Mesendoderm (in vitro differentiated cells): Measurements from ENCODE around the gene FAT3.
A peak's percentile ranks its signal among the peaks of the same experiment; 100 is the strongest.

Source experiments
- DNase-seq: peaks from one replicate; pipeline ENCODE4 v3.0.0; 2013
- H2AK5ac ChIP-seq: 2 replicates; pipeline ENCODE4 v1.6.1; 2013; ENCODE audit warnings: low read length, inconsistent platforms
- H2BK120ac ChIP-seq: 2 replicates; pipeline ENCODE4 v1.6.1; 2013; ENCODE audit warnings: low read depth, mild to moderate bottlenecking, low read length, moderate library complexity, mixed read lengths
- H2BK15ac ChIP-seq: replicated peaks from 2 replicates; pipeline ENCODE4 v1.6.1; 2013; ENCODE audit warnings: low read depth, mild to moderate bottlenecking, moderate library complexity
- H2BK5ac ChIP-seq: 2 replicates; pipeline ENCODE4 v1.6.1; 2013; ENCODE audit warnings: low read length, inconsistent platforms
- H3K18ac ChIP-seq: 2 replicates; pipeline ENCODE4 v1.6.1; 2013; ENCODE audit warnings: mild to moderate bottlenecking, low read length, mixed read lengths
- H3K23ac ChIP-seq: one replicate; pipeline ENCODE4 v1.6.1; 2013; ENCODE audit warnings: low read length
- H3K27ac ChIP-seq: 2 replicates; pipeline ENCODE4 v1.5.1; 2013; ENCODE audit warnings: low read depth, mild to moderate bottlenecking, inconsistent platforms, low read length, moderate library complexity
- H3K27me3 ChIP-seq: 2 replicates; pipeline ENCODE4 v1.6.1; 2013; ENCODE audit warnings: low read length, control low read depth, mild to moderate bottlenecking, inconsistent platforms; ENCODE audit not compliant: insufficient read depth, poor library complexity
- H3K36me3 ChIP-seq: 2 replicates; pipeline ENCODE4 v1.6.1; 2013; ENCODE audit warnings: low read length, inconsistent platforms; ENCODE audit not compliant: control insufficient read depth, insufficient read depth
- H3K4ac ChIP-seq: one replicate; pipeline ENCODE4 v1.6.1; 2013; ENCODE audit warnings: low read depth, mild to moderate bottlenecking, low read length, moderate library complexity
- H3K4me1 ChIP-seq: 2 replicates; pipeline ENCODE4 v1.6.1; 2013; ENCODE audit warnings: low read depth, low read length, inconsistent platforms; ENCODE audit not compliant: control insufficient read depth
- H3K4me2 ChIP-seq: 2 replicates; pipeline ENCODE4 v1.6.1; 2013; ENCODE audit warnings: low read length
- H3K4me3 ChIP-seq: 2 replicates; pipeline ENCODE4 v1.5.1; 2013; ENCODE audit warnings: mild to moderate bottlenecking, low read length
- H3K56ac ChIP-seq: one replicate; pipeline ENCODE4 v1.6.1; 2013; ENCODE audit warnings: low read length
- H3K79me1 ChIP-seq: 2 replicates; pipeline ENCODE4 v1.6.1; 2013; ENCODE audit warnings: low read length, inconsistent platforms
- H3K79me2 ChIP-seq: 2 replicates; pipeline ENCODE4 v1.6.1; 2013; ENCODE audit warnings: mild to moderate bottlenecking, low read length; ENCODE audit not compliant: control insufficient read depth, insufficient read depth
- H3K9ac ChIP-seq: 2 replicates; pipeline ENCODE4 v1.6.1; 2013; ENCODE audit warnings: low read length, inconsistent platforms
- H4K5ac ChIP-seq: one replicate; pipeline ENCODE4 v1.6.1; 2013; ENCODE audit warnings: low read length
- H4K8ac ChIP-seq: one replicate; pipeline ENCODE4 v1.6.1; 2013; ENCODE audit warnings: low read depth, mild to moderate bottlenecking, control low read depth, low read length, moderate library complexity
- WGBS: extraction: QIAGEN DNeasy Blood & Tissue Kit; methylation state at CpG from one replicate; pipeline ENCODE4 v1.1.7; 2013; ENCODE audit warnings: low lambda C conversion rate, missing lambda C conversion rate; ENCODE audit not compliant: insufficient coverage; ENCODE audit errors: extremely low coverage; 5-methylcytosine and 5-hydroxymethylcytosine counted together

Gene FAT3

DNA sequence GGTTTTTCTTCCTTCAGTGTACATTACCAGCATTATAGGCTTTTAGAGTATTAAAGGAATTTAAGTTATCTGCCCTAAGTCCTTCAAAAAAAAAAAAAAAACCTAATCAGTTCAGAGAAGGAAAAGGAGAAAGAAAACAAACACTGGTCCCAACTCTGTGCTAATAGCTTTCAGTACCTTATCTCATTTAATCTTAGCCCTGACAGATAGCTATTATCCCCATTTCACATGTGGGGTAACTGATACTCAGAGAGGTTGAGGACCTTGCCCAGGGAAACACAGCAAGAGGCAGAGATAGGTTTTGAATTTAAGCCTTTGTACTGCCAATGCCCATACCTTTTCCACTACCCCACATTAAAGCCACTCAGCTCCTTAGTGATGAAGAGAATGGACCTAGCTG is 43.4 kb downstream of the FAT3 start:
- Histone ChIP-seq H3K79me1 (peaks cover 9% of the 10 kb centered on the region), H3K56ac (no peak overlapping the region), H3K36me3 (no peaks in the 10 kb centered on the region), H3K4me1 (peaks cover 10% of the 10 kb centered on the region), H4K8ac (no peak overlapping the region), H3K27ac (no peak overlapping the region), H3K27me3 (no peaks in the 10 kb centered on the region), H3K4ac (no peak overlapping the region), H3K18ac (no peak overlapping the region), H3K4me3 (no peak overlapping the region), H4K5ac (no peak overlapping the region), H2BK5ac (no peak overlapping the region), H3K9ac (no peak overlapping the region), H3K4me2 (no peak overlapping the region), H2BK15ac (no peak overlapping the region), H3K79me2 (peaks cover 10% of the 10 kb centered on the region), H2AK5ac (no peak overlapping the region), H3K23ac (no peak overlapping the region), H2BK120ac (no peak overlapping the region)
- DNase-seq: peak; percentile 70

DNA sequence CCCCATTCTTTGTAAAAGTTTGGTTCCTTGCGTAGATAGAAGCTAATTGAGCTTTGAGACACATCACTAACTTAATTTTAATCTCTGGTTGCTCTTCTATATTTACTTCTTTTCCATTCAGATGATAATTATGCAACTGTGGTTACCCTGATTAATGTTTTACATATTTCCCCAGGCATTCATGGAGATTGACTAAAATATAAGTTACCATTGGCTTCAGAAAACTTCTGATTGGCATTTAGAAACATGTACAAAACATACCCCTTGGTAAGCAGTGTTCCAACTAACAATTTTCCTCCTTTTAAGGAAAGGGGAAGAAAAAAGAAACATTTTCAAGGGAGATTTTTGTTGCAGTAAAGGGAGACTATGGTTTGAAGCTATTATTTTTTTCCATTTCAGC is 43.9 kb downstream of the FAT3 start:
- DNase-seq: no peak
- no peak overlapping the region for H3K23ac ChIP-seq
- no peak overlapping the region for H2BK15ac ChIP-seq
- no peak overlapping the region for H2BK120ac ChIP-seq
- H3K18ac ChIP-seq: no peak overlapping the region
- H3K9ac ChIP-seq: no peak overlapping the region
- no peak overlapping the region for H3K27ac ChIP-seq
- H3K4me3 ChIP-seq: no peak overlapping the region
- peaks cover 10% of the 10 kb centered on the region for H3K4me1 ChIP-seq
- H3K79me1 ChIP-seq: peaks cover 9% of the 10 kb centered on the region
- H4K5ac ChIP-seq: no peak overlapping the region
- no peak overlapping the region for H2BK5ac ChIP-seq
- no peak overlapping the region for H2AK5ac ChIP-seq
- no peak overlapping the region for H3K4me2 ChIP-seq
- no peak overlapping the region for H4K8ac ChIP-seq
- H3K79me2 ChIP-seq: peaks cover 12% of the 10 kb centered on the region
- no peak overlapping the region for H3K4ac ChIP-seq
- no peaks in the 10 kb centered on the region for H3K27me3 ChIP-seq
- WGBS: no CpG with 5 or more reads among the region's 1 CpG
- H3K56ac ChIP-seq: no peak overlapping the region
- no peaks in the 10 kb centered on the region for H3K36me3 ChIP-seq

DNA sequence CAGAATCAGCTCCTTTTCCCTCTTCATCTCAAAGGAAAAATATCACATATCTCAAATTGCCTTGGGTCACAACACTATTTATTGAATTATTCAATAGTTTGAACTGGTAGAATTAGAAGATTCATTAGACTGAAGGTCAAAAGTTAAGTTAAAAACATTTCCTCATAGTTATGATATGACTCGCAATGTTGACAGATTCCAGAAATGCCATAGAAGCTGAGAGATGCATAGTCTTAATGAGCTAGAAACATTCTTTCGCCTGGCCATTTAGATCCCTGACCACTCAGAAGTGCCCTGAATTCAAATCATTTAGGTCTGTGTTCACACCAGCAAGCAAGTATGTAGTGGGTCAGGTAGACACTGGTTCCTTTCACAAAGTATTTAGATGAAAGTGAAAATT is 44.4 kb downstream of the FAT3 start:
- Histone ChIP-seq H3K4me3 (no peak overlapping the region), H3K4me1 (peaks cover 10% of the 10 kb centered on the region), H2BK15ac (no peak overlapping the region), H3K4me2 (no peak overlapping the region), H3K27me3 (no peaks in the 10 kb centered on the region), H4K5ac (no peak overlapping the region), H3K27ac (no peak overlapping the region), H3K79me2 (peaks cover 12% of the 10 kb centered on the region), H2BK120ac (no peak overlapping the region), H2BK5ac (no peak overlapping the region), H3K4ac (no peak overlapping the region), H3K23ac (no peak overlapping the region), H2AK5ac (no peak overlapping the region), H4K8ac (no peak overlapping the region), H3K79me1 (peaks cover 9% of the 10 kb centered on the region), H3K56ac (no peak overlapping the region), H3K9ac (no peak overlapping the region), H3K36me3 (no peaks in the 10 kb centered on the region), H3K18ac (no peak overlapping the region)
- no CpG with 5 or more reads among the region's 2 CpGs for WGBS
- DNase-seq: peak; percentile 96

DNA sequence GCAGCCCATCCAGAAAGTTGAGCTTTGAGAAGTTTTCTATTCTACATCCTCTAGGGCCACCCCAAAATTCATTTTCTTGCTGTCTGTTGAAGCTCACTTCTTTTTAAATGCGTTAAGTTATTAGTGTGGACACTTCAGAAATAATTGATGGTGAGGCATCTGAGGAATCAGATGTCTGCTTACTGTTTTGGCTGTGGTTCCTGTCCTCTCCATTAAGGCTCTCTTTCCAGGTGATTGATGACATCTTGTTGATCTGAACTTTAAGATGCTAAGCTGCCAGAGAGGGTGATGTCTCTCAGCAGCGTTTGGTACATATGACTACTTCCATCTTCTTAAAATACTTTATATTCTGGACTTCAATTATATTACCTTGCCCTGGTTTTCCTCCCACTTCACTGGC is 45.2 kb downstream of the FAT3 start:
- Histone ChIP-seq H3K79me2 (peaks cover 13% of the 10 kb centered on the region), H3K79me1 (peaks cover 9% of the 10 kb centered on the region), H3K4me2 (no peak overlapping the region), H3K23ac (no peak overlapping the region), H2BK120ac (peak overlapping the region; percentile 51), H3K4me1 (peaks cover 10% of the 10 kb centered on the region), H2AK5ac (no peak overlapping the region), H4K5ac (no peak overlapping the region), H3K56ac (no peak overlapping the region), H3K36me3 (no peaks in the 10 kb centered on the region), H3K18ac (no peak overlapping the region), H3K27ac (no peak overlapping the region), H2BK15ac (no peak overlapping the region), H3K9ac (no peak overlapping the region), H3K27me3 (no peaks in the 10 kb centered on the region), H2BK5ac (no peak overlapping the region), H4K8ac (no peak overlapping the region), H3K4me3 (no peak overlapping the region), H3K4ac (no peak overlapping the region)
- DNase-seq: no peak
- no CpG with 5 or more reads among the region's 2 CpGs for WGBS

GRCh38 chr11:92272651-92273050 is 48.0 kb downstream of the FAT3 start:
- Histone ChIP-seq H3K4me3 (no peak overlapping the region), H3K27ac (no peak overlapping the region), H3K56ac (peak overlapping the region; percentile 51), H3K27me3 (no peaks in the 10 kb centered on the region), H3K79me1 (peaks cover 12% of the 10 kb centered on the region), H3K4ac (no peak overlapping the region), H3K36me3 (no peaks in the 10 kb centered on the region), H4K5ac (no peak overlapping the region), H3K4me2 (no peak overlapping the region), H3K23ac (no peak overlapping the region), H3K79me2 (peaks cover 14% of the 10 kb centered on the region), H2BK5ac (no peak overlapping the region), H3K18ac (no peak overlapping the region), H2AK5ac (no peak overlapping the region), H3K9ac (no peak overlapping the region), H4K8ac (no peak overlapping the region), H2BK15ac (no peak overlapping the region), H2BK120ac (no peak overlapping the region), H3K4me1 (peaks cover 3% of the 10 kb centered on the region)
- no CpG with 5 or more reads among the region's 3 CpGs for WGBS
- DNase-seq: no peak
